Measurements from ENCODE around the gene DGKB.

DGKB gene

DNA sequence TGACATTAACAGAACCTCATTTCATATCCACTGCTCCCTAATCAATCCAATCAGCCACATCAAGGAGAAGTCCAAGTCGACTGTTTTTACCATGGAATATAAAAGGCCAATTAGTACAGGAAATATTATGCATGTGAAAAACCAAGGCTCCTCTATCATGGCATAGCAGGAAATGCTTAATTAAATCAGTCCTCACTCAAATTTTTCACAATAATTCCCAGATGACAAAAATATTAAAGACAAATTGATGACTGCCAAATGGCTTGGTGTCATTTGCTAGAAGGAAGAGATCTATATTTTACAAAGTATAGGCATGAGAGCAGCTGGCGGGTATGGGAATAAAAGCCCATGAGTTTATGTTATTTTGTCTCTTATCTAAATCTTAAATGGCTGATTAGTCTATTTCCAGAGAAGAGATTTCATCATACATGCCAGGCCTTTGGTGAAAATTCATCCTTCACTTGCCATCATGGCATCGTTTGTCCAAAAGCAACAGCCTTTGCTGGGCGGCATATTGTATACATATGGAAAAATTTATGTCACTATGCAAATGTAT is 219.6 kb downstream of the DGKB start:
- DNase-seq: no peak

DNA sequence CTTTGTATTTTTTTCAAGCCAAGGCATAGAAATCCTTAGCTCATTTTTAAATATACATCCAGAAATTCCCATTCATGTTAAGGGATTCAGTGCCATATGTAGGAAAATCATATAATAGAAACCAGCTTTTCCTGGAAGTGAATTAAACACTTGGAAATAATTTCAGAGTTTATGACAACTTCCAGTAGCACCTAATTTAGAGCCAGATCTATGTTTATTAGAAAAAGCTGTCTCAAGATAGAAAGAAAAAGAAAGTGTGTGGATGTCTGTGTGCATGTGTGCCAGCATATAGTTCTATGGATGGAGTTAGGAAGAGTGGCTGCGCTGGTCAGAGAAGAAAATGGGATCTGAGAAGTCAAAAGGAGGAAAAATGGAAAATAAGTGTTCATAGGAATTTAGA is 225.7 kb downstream of the DGKB start:
- DNase-seq: no peak

DNA sequence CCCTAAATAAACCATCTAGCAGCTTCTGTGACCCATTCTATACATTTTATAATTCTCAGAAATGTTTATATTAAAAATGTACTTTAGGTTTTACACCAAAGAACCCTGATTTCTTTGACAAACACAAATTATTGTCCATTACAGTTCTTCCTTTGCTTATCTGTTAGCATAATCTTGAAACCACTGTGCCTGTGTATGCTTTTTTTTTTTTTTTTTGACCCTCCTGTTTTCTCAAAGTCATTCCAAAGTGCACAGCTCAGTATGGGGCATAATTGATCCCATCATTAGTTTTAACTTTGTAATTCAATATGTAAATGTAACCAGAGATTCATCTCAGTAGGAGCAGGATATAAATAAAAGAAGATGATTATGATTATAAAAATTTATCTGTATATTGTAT is 229.3 kb downstream of the DGKB start:
- DNase-seq: no peak

DNA sequence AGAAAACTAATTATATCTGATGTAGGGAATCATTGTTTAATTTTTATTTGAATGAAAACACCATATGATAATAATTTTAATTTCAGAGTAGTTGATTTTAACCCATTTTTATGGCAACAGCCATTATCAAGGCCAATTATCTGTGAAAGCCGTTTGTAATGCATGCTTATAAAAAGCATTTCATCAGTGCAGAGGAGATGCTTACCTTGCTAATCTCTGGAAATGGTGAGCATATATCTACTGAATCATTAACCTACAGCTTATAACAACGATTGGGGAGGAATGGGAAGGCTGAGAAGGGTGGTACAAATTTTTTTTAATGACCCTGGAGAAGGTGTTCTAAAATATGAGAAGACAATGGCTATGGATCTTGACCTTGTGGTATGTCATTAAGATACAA is 235.6 kb downstream of the DGKB start:
- no peak for DNase-seq

DNA sequence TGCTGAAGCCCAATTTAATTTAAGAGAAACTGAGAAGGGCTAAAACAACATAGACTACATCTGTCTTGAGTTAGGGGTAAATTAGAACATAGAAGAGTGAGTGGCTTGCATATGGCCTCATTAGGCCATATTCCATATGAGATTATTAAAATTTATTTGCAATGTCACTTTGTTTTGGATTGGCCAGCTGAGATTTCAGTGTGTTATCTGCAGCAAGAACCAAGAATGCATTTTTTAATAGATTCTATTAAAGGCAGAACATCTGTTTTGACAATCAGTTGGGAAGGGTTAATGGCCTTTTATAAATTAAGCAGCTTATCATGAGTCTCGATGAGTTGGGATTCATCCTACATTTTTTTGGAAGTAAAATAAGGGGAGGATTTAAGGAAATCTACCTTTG is 236.2 kb downstream of the DGKB start:
- no peak for DNase-seq

DNA sequence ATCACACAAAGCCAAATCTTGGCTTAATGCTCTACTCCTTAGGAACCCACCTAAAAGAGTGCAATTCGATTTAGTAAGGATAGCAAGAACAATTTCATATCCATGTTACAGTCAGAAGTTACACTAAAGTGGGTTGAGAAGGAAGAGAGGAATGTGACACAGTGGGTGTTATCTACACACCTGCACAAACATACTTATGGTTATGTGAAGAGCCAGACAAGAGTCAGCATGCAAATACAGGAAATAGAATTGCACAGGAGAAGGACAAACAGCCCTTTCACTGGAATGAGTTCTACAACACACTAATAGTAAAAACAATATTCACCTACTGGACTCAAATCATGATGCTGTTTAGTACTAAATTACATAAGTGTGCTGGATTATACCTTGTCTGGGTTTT is 262.8 kb downstream of the DGKB start:
- no peak for DNase-seq

DNA sequence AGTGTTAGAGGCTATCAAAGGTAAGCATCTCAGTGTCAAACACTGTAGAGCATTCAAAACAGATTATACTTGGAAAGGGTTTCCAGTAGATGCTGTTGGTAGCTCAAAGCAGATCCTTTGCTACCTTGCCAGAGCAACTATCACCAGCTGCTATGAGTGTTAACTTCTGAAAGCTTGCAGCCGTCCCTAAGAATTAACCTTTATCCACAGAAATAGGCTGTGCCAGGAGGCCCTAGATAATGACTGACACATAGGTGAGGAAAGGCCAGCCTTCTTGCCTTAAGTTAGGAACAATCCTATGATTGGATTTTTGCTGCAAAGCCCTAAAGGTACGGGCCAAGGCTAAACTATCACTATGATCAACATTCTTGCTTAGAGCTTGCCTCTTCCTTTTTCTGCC is 263.2 kb downstream of the DGKB start:
- DNase-seq: no peak

DNA sequence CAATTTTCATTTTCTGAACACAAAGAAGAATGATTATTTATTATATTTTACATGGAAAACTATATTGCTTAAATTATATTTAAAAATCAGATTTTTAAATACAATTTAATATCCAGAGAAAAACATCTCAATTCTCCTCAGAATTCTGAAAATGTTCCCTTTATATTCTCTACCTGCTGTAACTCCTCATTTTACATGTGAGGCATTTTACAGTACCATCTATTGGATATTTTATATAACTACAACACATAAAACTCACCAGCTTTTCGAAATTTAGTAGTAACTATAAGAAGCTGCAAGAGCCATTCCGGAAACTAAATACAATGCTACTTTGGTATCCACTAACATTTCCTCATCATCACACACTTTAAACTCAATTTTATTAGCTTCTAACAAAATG is 264.6 kb downstream of the DGKB start:
- no peak for DNase-seq

DNA sequence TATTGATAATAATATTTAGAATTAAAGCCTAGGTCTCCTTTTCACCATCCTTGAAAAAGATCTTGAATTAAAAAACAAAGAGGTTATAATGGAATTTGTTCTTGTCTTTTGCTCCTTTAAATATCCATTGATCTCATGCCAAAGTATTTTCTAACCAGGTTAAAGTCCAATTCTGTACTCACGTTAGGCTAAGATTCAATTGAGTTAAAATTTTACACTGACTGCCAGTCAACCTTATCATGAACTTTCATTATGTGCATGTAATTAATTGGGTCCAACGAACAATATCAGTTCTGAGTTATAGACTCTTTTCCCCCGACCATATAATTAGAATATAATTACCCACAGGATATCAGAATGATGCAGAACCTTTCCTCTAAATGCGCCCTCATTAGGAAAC is 266.6 kb downstream of the DGKB start:
- DNase-seq: no peak

DNA sequence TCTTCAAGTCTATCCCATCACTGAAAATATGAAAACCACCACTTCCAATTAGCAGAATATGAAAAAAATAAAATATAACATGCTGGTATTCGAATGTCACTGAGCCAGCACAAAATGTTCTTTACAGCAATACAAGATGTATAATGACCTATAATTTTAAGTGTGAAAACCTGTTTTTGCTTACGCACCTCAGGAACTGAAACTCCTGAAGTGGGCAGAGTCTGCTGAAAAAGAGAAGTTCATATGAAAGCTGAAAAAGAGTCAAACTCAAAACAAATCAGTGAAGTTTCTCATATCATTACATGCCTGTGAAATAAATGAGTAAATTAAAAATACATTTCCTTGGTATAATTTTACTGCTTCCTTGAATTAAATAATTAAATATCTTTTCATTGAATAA is 272.5 kb downstream of the DGKB start:
- DNase-seq: no peak

DNA sequence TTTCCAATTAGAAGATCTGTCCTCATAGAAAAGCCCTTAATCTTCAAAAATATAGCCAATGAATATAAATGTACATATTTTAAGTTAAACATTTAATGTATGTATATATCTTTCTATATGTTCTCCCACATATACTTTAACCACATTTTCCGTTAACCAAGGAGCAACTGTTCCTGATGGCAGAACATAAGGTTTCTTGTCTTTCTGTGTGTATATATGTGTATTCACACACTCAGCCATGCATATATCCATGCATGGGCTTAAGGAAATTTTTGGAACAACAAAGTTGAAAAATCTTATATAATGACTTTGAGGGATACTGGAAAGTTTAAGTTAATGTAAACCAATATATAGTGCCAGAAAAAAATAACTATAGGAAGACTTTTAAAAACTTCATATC is 274.0 kb downstream of the DGKB start:
- no peak for DNase-seq

DNA sequence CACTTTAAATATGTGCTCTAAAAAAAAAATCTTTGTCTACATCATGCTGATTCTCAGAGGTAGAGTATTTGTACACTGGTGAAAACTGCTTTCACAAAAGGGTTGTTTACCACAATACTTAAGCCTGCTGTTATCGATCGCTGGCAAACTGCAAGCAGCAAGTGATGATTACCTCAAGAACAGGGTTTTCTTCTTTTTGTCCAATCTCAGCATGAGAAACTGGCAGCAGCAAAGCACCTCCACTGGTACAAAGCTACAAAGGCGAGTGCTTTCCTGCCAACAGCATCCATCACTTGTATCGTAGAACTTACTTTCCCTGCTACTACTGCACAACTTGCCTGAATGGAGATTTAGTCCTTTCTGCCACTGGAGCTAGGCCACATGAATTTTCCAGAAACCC is 276.5 kb downstream of the DGKB start:
- no peak for DNase-seq

DNA sequence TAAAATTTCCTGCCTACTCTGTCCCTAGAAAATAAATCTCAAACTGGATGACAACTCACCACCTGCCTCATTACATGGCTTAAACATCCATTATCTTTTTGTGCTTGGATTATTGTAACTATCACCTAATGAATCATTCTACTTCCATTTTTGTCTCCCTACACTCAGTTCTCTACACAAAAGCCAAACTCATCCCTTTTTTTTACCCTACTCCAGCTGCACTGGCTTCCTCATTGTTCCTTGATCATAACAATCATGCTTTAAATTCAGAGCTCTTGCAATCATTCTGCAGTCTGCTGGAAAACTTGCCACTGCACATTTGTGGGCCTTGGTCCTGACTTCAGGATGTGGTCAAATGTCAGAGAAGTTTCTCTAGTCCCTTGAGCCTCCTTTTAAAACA is 280.0 kb downstream of the DGKB start:
- no peak for DNase-seq

DNA sequence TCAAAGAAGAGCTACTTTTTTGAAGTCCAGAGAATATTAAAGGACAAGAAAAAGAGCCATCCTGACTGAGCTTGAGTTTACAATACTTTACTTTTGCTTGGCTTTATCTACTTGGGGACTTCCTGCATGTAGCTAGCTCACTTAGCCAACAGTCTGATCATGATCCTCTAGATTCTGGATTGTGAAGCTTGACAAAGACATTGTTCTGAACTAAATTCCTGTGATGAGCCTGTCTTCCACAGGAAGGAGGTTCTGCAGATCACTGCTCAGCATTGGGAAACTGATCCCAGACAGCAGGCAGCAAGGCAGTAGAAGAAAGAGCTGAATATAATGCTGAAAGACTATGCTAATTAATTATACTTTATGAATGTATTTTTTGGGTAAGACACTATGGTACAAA is 296.4 kb downstream of the DGKB start:
- DNase-seq: no peak

DNA sequence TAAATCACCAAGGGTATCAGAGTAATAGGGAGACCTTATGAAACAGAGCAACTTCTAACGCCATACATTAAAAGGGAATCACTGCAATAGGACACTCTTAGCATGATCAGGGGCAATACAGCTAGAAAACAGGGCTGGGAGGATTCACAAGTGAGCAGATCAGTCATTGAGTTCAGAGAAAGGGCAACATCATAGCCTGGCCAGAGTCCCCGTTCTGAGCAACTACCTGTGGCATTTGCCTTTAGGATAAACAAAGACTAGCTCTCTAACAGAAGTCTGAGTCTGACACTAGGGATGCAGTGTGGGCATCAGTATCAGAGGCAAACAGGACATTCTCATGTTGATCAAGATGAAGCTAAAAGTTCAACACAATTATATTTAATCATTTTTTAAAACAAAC is 297.9 kb downstream of the DGKB start:
- no peak for DNase-seq

DNA sequence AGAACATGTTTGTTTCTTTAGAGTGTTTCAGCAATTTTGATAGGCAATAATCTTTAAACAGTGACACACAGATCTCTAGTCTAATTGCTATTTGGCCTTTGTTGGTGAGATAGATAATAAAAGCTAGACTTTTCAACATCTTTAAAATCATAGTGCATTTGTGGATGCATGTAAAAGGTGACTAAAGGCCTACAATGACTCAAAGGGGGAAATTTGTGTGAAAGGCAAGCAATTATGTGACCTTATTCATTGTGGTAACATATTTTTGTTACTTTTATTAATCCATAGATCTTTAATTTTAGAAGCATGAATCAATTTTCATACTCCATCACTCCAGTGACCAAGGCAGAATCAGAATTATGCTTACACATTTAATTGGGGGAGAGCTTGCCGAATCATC is 299.7 kb downstream of the DGKB start:
- DNase-seq: no peak

DNA sequence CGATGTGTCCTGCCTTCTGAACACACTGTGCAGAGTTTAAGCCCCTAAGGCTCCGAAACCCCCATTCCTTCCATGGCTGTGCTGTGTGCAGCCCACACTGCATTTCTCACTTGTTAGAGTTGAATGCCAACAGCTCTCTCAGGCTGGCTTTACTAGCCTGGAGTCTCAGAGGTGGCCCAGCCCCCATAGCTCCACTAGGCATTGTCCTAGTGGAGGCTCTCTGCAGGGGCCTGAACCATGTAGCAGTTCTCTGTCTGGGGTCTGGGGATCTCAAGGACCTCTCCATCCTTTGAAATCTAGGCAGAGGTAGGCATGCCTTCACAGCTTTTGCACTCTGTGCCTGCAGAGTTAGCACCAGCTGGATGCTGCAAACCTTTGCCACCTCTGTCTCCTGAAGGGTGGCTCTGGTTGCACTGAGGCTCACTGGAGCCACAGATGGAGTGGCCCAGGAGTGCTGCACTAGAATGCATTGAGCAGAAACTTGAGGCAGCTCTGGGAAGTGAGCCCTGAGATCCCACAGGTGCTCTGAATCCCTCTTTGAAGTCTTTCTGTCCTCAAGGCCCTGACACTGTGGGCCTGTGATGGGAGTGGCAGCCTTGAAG is 301.7 kb downstream of the DGKB start:
- DNase-seq: no peak

DNA sequence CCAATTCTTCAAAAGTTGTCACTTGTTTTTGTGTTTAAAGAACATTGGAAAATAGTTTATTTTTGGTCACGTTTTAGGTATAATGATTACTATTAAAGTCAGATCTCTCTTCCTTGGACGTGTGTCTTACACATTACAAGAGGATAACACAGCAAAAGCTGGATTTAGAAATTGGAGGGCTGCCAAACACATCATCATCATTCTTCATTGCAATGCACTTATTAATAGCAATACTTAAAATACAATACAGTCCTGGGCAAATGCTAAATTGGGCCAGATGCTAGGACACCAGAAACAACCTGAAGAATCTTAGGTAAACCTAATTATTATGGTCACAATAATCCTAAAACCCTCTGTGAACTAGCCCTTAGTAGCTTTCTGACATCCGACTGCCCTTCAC is 303.6 kb downstream of the DGKB start:
- DNase-seq: no peak

DNA sequence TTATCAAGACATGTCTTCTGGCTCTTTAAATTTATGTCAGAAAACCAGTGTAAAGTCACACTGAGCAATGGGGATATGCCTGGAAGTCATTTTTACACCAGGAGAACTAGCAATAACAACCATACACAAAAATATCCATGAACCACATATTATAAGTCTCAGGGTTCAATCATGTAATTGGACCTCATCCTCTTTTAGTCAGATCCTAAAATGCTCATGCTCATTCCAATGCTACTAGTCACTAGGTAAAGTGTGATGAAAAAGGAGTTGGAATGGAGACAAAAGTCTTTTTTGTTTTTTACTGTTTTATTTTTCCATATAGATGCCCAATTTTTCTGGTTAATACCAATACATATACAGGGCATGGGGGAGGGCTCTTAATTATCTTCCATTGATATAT is 306.1 kb downstream of the DGKB start:
- DNase-seq: no peak

DNA sequence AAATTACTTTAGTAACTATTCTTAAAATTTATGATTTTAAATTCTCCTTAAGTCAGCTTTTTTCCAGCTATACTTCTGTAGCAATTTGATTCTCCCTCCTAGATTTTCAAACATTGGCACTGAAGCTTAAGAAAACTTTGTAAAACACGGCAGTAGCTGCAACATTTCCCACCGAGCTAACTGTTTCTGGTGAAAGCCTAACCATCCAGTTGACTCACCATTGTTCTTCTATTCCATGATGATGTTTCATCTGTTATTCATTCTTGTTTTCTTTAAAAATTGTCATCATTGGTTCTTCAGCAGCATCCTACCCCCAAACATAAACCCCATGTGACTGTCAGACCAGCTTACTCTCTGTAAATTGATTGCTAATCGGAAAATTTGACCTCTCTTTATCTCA is 312.3 kb downstream of the DGKB start:
- DNase-seq: no peak

DNA sequence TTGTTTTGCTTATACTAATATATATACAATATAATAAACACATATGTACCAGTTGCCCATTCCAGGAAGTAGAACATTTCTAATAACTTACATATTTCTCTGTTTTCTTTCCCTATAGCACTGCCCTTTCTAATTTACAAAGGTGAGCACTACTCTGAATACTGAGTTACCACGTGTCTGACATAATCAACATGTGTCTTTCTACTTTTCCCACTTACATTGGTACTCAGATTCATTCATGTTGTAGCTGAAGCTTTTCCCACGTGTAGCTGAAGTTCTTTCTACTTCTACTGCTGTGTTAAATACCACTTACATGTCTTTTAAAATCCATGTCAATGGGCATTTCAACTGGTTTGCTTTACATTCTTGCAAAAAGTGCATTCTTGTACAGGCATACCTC is 317.3 kb downstream of the DGKB start:
- no peak for DNase-seq

DNA sequence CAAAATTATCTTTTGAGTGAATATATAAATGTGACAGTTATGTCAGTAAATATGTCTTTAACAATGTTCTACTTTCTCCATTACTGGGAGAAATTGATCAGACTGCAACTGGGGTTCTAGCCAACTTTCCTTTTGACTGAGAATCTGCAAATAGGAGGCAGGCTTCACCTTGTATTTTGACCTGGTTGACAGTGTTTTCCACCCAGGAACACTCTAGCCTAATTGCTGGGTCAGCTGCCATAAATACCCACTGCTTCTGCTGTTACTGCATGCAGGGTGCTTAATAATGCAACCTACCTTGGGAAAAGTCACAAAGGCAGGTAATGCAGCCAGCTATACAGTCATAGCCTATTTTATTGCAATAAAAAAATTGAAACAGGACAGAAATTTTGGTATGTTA is 319.0 kb downstream of the DGKB start:
- no peak for DNase-seq

DNA sequence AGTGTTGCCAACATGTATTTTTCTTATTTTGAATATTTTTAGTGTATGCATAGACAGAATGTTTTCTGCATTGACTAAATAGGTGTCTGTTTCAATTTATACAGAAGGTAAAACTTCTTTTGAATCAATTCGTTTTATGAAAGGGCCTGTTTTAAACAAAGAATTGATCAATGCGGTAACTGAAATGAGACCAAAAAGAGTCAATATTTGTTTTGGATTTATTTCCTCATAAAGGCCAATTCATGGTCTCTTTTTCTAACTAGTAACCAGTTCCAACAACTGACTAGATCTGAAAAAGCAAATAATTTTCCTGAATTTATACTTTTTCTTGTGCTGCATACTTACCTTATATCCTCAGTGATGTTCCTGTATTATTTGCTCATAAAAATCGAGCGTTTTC is 320.5 kb downstream of the DGKB start:
- no peak for DNase-seq

DNA sequence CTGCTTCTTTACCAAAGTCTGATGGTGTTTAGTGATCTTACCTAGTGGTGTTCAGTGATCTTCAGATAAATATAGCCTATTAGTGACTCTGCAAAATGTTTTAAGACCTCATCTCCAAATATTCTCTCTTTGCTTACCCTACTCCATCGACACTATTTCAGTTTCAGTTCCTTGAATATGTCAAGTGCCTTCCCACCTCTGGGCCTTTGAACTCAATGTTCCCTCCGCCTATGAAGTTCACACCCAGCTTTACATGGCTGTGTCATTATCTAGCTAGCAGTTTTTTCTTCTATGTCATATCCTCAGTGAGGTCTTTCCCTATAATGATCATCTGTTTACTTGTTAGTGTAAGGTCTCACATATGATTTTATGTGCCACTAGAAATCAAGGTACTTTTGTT is 322.6 kb downstream of the DGKB start:
- DNase-seq: no peak

DNA sequence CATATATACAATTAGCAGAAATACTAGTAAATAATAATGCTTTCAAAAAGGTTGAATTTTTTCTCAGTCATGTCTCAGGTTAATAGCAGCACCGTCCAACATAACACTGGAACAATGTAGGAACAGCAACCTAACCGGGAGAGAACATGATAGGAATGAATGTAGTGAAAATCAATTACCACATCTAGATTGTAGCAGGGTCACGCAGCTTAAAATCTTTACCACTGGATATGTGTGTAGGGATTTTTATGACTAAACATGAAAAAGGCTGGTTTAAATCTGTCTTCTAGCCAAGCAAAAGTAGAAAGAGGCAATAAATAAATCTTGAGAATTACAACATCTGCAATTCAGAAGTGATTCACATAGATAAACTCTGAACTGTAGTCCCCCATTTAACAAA is 326.0 kb downstream of the DGKB start:
- DNase-seq: no peak
